Mesenchymal stem cell (in vitro differentiated cells and primary cell): ENCODE measurements around the gene DYRK2.

ENCODE experiments used
- DNase-seq: peaks from one replicate; pipeline ENCODE4 v3.0.0-alpha.2; 2013
- H2AFZ ChIP-seq: one replicate; pipeline ENCODE4 v1.6.1; 2013; ENCODE audit warnings: low read depth, mild to moderate bottlenecking, control low read depth, inconsistent platforms, low read length, moderate library complexity
- H2AK5ac ChIP-seq: 2 replicates; pipeline ENCODE4 v1.6.1; 2013; ENCODE audit warnings: low read length, moderate library complexity, mild to moderate bottlenecking, inconsistent platforms; ENCODE audit not compliant: severe bottlenecking
- H2BK120ac ChIP-seq: one replicate; pipeline ENCODE4 v1.6.1; 2013; ENCODE audit warnings: low read depth, mild to moderate bottlenecking, inconsistent platforms, low read length, moderate library complexity
- H2BK12ac ChIP-seq, 2 experiments: one replicate each; pipeline ENCODE4 v1.6.1; 2013; ENCODE audit warnings: inconsistent platforms in 2 of 2, low read length in 2 of 2, mild to moderate bottlenecking in 2 of 2, moderate library complexity in 2 of 2, control low read depth in 1 of 2
- H2BK15ac ChIP-seq: one replicate; pipeline ENCODE4 v1.6.1; 2013; ENCODE audit warnings: mild to moderate bottlenecking, low read depth, inconsistent platforms; ENCODE audit not compliant: poor library complexity, severe bottlenecking
- H2BK5ac ChIP-seq: 2 replicates; pipeline ENCODE4 v1.6.1; 2013; ENCODE audit warnings: low read depth, mild to moderate bottlenecking, low read length, control low read depth, inconsistent platforms; ENCODE audit not compliant: poor library complexity, severe bottlenecking
- H3K14ac ChIP-seq, 2 experiments: one replicate each; pipeline ENCODE4 v1.6.1; 2013; ENCODE audit warnings: inconsistent platforms in 2 of 2, low read length in 2 of 2, control low read depth in 1 of 2, mild to moderate bottlenecking in 1 of 2, moderate library complexity in 1 of 2
- H3K18ac ChIP-seq, 2 experiments: one replicate each; pipeline ENCODE4 v1.6.1; 2013; ENCODE audit warnings: inconsistent platforms in 2 of 2, low read length in 2 of 2, control low read depth in 1 of 2, low read depth in 1 of 2, mild to moderate bottlenecking in 1 of 2
- H3K23ac ChIP-seq, 2 experiments: one replicate each; pipeline ENCODE4 v1.6.1; 2013; ENCODE audit warnings: inconsistent platforms in 2 of 2, low read length in 2 of 2, mild to moderate bottlenecking in 2 of 2, moderate library complexity in 2 of 2, control low read depth in 1 of 2
- H3K27ac ChIP-seq: 2 replicates; pipeline ENCODE4 v1.5.1; 2013; ENCODE audit warnings: mild to moderate bottlenecking, moderate library complexity, low read length, control low read depth, inconsistent platforms; ENCODE audit not compliant: poor library complexity, severe bottlenecking
- H3K27me3 ChIP-seq, 2 experiments: 2 replicates each; pipeline versions ENCODE4 v1.6.1 to v1.7.0; 2013; ENCODE audit warnings: low read length in 2 of 2, mild to moderate bottlenecking in 2 of 2, moderate library complexity in 2 of 2, control low read depth in 1 of 2, inconsistent platforms in 1 of 2; ENCODE audit not compliant: control insufficient read depth in 1 of 2, insufficient read depth in 1 of 2
- H3K36me3 ChIP-seq, 2 experiments: 2 replicates each; pipeline versions ENCODE4 v1.6.1 to v1.7.0; 2013; ENCODE audit warnings: low read length in 2 of 2, control low read depth in 1 of 2, inconsistent platforms in 1 of 2, low read depth in 1 of 2, mild to moderate bottlenecking in 1 of 2; ENCODE audit not compliant: insufficient read depth in 2 of 2, control insufficient read depth in 1 of 2
- H3K4ac ChIP-seq, 2 experiments: one replicate each; pipeline ENCODE4 v1.6.1; 2013; ENCODE audit warnings: inconsistent platforms in 2 of 2, low read length in 2 of 2, mild to moderate bottlenecking in 2 of 2, moderate library complexity in 2 of 2, control low read depth in 1 of 2, low read depth in 1 of 2
- H3K4me1 ChIP-seq: 2 replicates; pipeline ENCODE4 v1.6.1; 2013; ENCODE audit warnings: low read depth, low read length, control low read depth; ENCODE audit not compliant: control insufficient read depth, insufficient read depth
- H3K4me2 ChIP-seq: 2 replicates; pipeline ENCODE4 v1.6.1; 2013; ENCODE audit warnings: low read length, mild to moderate bottlenecking, inconsistent platforms; ENCODE audit not compliant: poor library complexity, severe bottlenecking
- H3K4me3 ChIP-seq, 2 experiments: 2 replicates each; pipeline versions ENCODE4 v1.5.1 to v1.7.0; 2013; ENCODE audit warnings: low read length in 2 of 2, mild to moderate bottlenecking in 2 of 2, control low read depth in 1 of 2, low read depth in 1 of 2; ENCODE audit not compliant: insufficient read depth in 1 of 2
- H3K79me1 ChIP-seq: replicated peaks from 2 replicates; pipeline ENCODE4 v1.6.1; 2013; ENCODE audit warnings: mild to moderate bottlenecking, control low read depth, low read length, inconsistent platforms; ENCODE audit not compliant: poor library complexity, severe bottlenecking
- H3K9ac ChIP-seq: 2 replicates; pipeline ENCODE4 v1.7.0; 2013; ENCODE audit warnings: mild to moderate bottlenecking, low read length, moderate library complexity
- H3K9me3 ChIP-seq: 2 replicates; pipeline ENCODE4 v1.7.0; 2013; ENCODE audit warnings: mild to moderate bottlenecking, low read length; ENCODE audit not compliant: control insufficient read depth
- H4K8ac ChIP-seq: one replicate; pipeline ENCODE4 v1.6.1; 2013; ENCODE audit warnings: inconsistent platforms, mild to moderate bottlenecking, low read length, moderate library complexity
- H4K91ac ChIP-seq: one replicate; pipeline ENCODE4 v1.6.1; 2013; ENCODE audit warnings: mild to moderate bottlenecking, low read length, inconsistent platforms
- WGBS: methylation state at CpG from one replicate; pipeline ENCODE4 v1.1.7; 2013; ENCODE audit warnings: mixed read lengths; 5-methylcytosine and 5-hydroxymethylcytosine counted together

Gene DYRK2

DNA sequence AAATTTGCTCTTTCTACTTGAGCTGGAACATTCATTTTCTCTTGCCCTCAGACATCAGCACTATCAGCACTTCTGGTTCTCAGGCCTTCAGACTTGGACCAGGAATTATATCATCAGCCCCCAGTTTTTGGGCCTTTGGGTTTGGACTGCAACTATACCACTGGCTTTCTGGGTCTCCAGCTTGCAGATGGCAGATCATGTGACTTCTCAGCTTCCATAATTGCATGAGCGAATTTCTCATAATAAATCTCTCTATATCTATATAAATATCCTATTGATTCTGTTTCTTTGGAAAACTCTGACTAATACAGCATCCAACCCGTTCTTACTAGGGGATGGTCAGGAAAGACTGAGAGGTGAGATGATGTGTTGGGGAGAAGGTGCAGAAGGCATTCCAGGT lies 22.4 kb upstream of the DYRK2 start:
- no peak overlapping the region for H3K18ac ChIP-seq

DNA sequence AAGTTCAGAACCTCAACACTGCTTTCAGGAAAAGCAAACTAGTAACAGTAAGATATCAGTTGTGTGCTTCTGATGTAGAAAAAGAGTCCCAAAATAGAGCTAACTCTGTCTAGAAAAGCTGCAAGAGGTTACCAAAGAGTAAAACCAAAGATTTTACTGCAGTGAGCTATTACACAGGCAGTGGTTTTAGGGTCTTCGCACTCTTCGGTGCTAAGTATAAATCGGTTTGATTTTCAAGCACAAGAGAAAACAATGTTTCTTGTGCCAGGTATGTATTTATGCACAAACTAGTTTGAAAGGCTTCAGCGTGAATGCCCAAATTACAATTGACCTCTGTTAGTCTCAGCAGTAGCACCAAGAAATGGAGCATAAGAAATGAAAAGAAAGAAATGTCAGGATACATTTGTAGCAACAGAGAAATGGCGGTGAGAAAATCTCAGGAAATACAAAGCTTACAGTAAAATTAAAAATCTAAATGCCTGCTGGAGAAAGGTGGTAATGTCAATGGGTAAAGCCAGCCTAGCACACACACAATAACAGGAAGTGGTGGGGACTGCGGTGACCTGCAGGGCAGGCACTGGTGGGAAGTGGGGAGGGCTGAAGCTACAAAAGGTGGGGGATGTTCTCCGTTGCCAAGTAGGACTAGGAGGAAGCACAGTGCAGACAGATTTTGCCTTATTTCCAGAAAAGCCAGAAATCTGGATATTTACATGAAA lies 18.0 kb upstream of the DYRK2 start:
- DNase-seq = peak; percentile 33
- Histone ChIP-seq H3K4ac (no peak overlapping the region), H3K79me1 (no peaks in the 10 kb centered on the region), H3K18ac (peak overlapping the region in 1 of 2 experiments; percentile 11), H2BK120ac (no peak overlapping the region), H3K9ac (no peak overlapping the region), H4K91ac (no peak overlapping the region), H2BK15ac (no peak overlapping the region), H3K9me3 (no peaks in the 10 kb centered on the region), H3K14ac (no peak overlapping the region), H4K8ac (no peak overlapping the region), H2AFZ (peak overlapping the region; percentile 36), H2AK5ac (no peak overlapping the region), H3K27ac (no peak overlapping the region), H3K27me3 (no peaks in the 10 kb centered on the region), H2BK5ac (no peak overlapping the region), H3K4me1 (peaks cover 3% of the 10 kb centered on the region), H3K36me3 (no peaks in the 10 kb centered on the region), H3K23ac (no peak overlapping the region), H3K4me2 (no peak overlapping the region), H3K4me3 (no peak overlapping the region), H2BK12ac (peak overlapping the region in 1 of 2 experiments; percentile 94)
- 58% methylated on average over 6 of the region's 7 CpGs for WGBS

More for the DNA sequence above, 22.4 kb upstream of the DYRK2 start:
- Histone ChIP-seq H2BK15ac (no peak overlapping the region), H4K91ac (no peak overlapping the region), H3K14ac (no peak overlapping the region), H3K4ac (no peak overlapping the region), H3K27me3 (no peaks in the 10 kb centered on the region), H2BK5ac (no peak overlapping the region), H3K4me2 (no peak overlapping the region), H3K4me1 (peaks cover 7% of the 10 kb centered on the region), H2AK5ac (peak overlapping the region; percentile 21), H3K4me3 (no peak overlapping the region), H2BK120ac (no peak overlapping the region), H2AFZ (no peak overlapping the region), H2BK12ac (no peak overlapping the region), H4K8ac (no peak overlapping the region), H3K9me3 (no peaks in the 10 kb centered on the region), H3K9ac (no peak overlapping the region), H3K23ac (no peak overlapping the region), H3K36me3 (no peaks in the 10 kb centered on the region), H3K27ac (peak overlapping the region; percentile 63), H3K79me1 (no peaks in the 10 kb centered on the region)
- 81% methylated on average over 1 of the region's 2 CpGs for WGBS
- no peak for DNase-seq

DNA sequence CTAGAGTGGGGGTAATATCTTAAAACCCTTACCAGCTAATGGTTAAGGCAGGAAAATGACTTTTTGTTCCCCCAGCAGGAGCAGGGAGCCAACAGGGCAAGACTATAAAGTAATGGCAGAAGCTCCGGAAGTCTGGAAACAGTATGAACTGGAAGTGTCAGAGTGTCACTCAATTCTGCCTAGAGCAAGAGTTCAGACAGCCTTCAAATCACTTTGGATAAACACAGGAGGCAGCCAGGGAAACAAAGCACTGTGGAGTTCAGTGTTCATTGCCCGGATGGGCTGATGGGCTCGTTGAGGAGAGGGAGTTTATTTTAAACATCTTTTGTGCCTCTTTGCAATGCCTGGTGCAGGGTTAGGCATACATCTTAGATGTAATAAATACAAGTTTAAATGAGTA lies 16.5 kb upstream of the DYRK2 start:
- no peak overlapping the region for H3K9ac ChIP-seq
- no peak overlapping the region for H2BK5ac ChIP-seq
- no peak for DNase-seq
- no peak overlapping the region for H2BK15ac ChIP-seq
- WGBS = 9% methylated on average over 2 of the region's 3 CpGs
- H3K9me3 ChIP-seq = no peaks in the 10 kb centered on the region
- H2BK12ac ChIP-seq = no peak overlapping the region
- no peak overlapping the region for H3K4ac ChIP-seq
- H3K14ac ChIP-seq = no peak overlapping the region
- H3K23ac ChIP-seq = no peak overlapping the region
- H3K36me3 ChIP-seq = no peaks in the 10 kb centered on the region
- no peak overlapping the region for H3K4me3 ChIP-seq
- no peak overlapping the region for H4K91ac ChIP-seq
- peaks cover 3% of the 10 kb centered on the region for H3K4me1 ChIP-seq
- H3K4me2 ChIP-seq = no peak overlapping the region
- H2AK5ac ChIP-seq = peak overlapping the region; percentile 63
- no peak overlapping the region for H3K27ac ChIP-seq
- H3K79me1 ChIP-seq = no peaks in the 10 kb centered on the region
- no peak overlapping the region for H4K8ac ChIP-seq
- H3K18ac ChIP-seq = no peak overlapping the region
- no peak overlapping the region for H2BK120ac ChIP-seq
- no peaks in the 10 kb centered on the region for H3K27me3 ChIP-seq
- no peak overlapping the region for H2AFZ ChIP-seq

DNA sequence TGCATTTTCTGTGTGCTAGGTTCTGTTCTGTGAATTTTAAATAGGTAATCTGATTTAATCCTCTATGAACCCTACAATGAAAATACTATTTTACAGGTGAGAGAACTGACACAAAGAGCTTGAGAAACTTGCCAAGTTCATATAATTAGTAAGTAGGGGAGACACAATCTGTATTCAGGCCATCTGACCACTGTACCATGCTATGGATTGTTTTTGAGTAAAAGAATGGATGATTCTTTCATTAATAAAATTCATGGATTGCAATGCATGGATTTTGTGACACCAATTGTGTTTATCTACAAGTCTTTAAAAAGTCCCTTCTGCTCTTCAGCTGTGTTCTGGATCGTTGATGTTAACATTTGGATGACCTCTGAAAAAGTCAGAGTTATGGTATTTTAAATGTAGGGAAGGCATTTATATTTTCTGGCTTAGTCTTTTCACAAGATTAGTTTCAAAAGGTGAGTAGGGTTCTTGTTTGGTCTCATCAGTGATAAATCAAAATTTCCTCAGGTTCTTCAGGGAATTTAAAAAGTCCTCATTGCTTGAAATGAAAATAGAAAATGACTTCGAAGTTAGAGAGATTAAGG lies 15.4 kb upstream of the DYRK2 start:
- no peak overlapping the region for H3K27ac ChIP-seq
- H3K4me2 ChIP-seq = no peak overlapping the region

More for the DNA sequence above, 15.4 kb upstream of the DYRK2 start:
- no peak overlapping the region for H4K8ac ChIP-seq
- H2BK15ac ChIP-seq = no peak overlapping the region
- H2AK5ac ChIP-seq = no peak overlapping the region
- H2BK120ac ChIP-seq = no peak overlapping the region
- no peak for DNase-seq
- H3K9me3 ChIP-seq = no peaks in the 10 kb centered on the region
- H3K79me1 ChIP-seq = no peaks in the 10 kb centered on the region
- H2AFZ ChIP-seq = no peak overlapping the region
- H3K14ac ChIP-seq = no peak overlapping the region
- no peak overlapping the region for H2BK12ac ChIP-seq
- H3K27me3 ChIP-seq = no peaks in the 10 kb centered on the region
- no peak overlapping the region for H3K18ac ChIP-seq
- 26% methylated on average over 1 of the region's 2 CpGs for WGBS
- no peak overlapping the region for H4K91ac ChIP-seq
- no peak overlapping the region for H2BK5ac ChIP-seq
- H3K9ac ChIP-seq = no peak overlapping the region
- H3K4me1 ChIP-seq = peaks cover 3% of the 10 kb centered on the region
- H3K4ac ChIP-seq = no peak overlapping the region
- H3K4me3 ChIP-seq = no peak overlapping the region
- no peak overlapping the region for H3K23ac ChIP-seq
- H3K36me3 ChIP-seq = no peaks in the 10 kb centered on the region
